IMR-90 (cell line): ENCODE data around the gene GPC6. TPM values are rescaled to one million over a fixed set of nuclear protein-coding genes. Genes with fewer than 3 reads are reported as not detected.

Experiments
- ATAC-seq: fragments of 200-7000 bp; cut with Tn5 transposase; 2 replicates; pipeline ENCODE4 v1.9.1; 2020; ENCODE audit warnings: low read depth, mild to moderate bottlenecking, moderate library complexity
- BruUV-seq: library from RNA; stranded (reverse); fragments of 400-500 nt; replicated peaks from 2 replicates; lab custom pipeline; 2021; lab: Mats Ljungman, UMichigan
- CTCF ChIA-PET: fragments of 300-600 bp; formaldehyde crosslinking; extraction: SDS; loops from one replicate; lab custom pipeline; 2021; ENCODE audit warnings: antibody characterized with exemption; lab: Yijun Ruan, JAX
- POLR2A ChIA-PET: fragments of 300-600 bp; sonication (Branson Sonifier 250); formaldehyde crosslinking; loops from one replicate; lab custom pipeline; 2022; ENCODE audit warnings: antibody characterized with exemption; ENCODE audit not compliant: unreplicated experiment; lab: Charles Lee
- DNase-seq: peaks from one replicate; pipeline ENCODE4 v3.0.0; 2013
- H2AFZ ChIP-seq: replicated peaks from 2 replicates; pipeline ENCODE3; 2013; ENCODE audit warnings: low read length, mild to moderate bottlenecking; ENCODE audit not compliant: poor library complexity
- H2AK5ac ChIP-seq: 2 replicates; pipeline ENCODE4 v1.6.1; 2013; ENCODE audit warnings: low read depth, low read length, inconsistent platforms
- H2AK9ac ChIP-seq: replicated peaks from 2 replicates; pipeline ENCODE3; 2013; ENCODE audit warnings: mild to moderate bottlenecking, low read depth, low read length, moderate library complexity; ENCODE audit not compliant: poor library complexity
- H2BK120ac ChIP-seq: 2 replicates; pipeline ENCODE4 v1.6.1; 2013; ENCODE audit warnings: low read depth, low read length, inconsistent platforms
- H2BK15ac ChIP-seq: 3 replicates; pipeline ENCODE4 v1.6.1; 2013; ENCODE audit warnings: low read depth, low read length, inconsistent platforms
- H2BK20ac ChIP-seq: 2 replicates; pipeline ENCODE4 v1.6.1; 2013; ENCODE audit warnings: low read depth, mild to moderate bottlenecking, inconsistent platforms, low read length, moderate library complexity
- H2BK5ac ChIP-seq: 2 replicates; pipeline ENCODE4 v1.6.1; 2013; ENCODE audit warnings: mild to moderate bottlenecking, low read depth, low read length, inconsistent platforms; ENCODE audit not compliant: poor library complexity, severe bottlenecking
- H3K14ac ChIP-seq: replicated peaks from 2 replicates; pipeline ENCODE4 v1.6.1; 2013; ENCODE audit warnings: low read depth, low read length, inconsistent platforms
- H3K18ac ChIP-seq: 2 replicates; pipeline ENCODE4 v1.6.1; 2013; ENCODE audit warnings: low read depth, low read length, control low read depth
- H3K23ac ChIP-seq: 2 replicates; pipeline ENCODE4 v1.6.1; 2013; ENCODE audit warnings: low read depth, low read length, inconsistent platforms
- H3K27ac ChIP-seq: 2 replicates; pipeline ENCODE4 v1.5.1; 2013; ENCODE audit warnings: mild to moderate bottlenecking, control low read depth, low read length; ENCODE audit not compliant: insufficient read depth
- H3K27me3 ChIP-seq: 2 replicates; pipeline ENCODE4 v1.6.1; 2013; ENCODE audit warnings: low read length; ENCODE audit not compliant: control insufficient read depth, insufficient read depth
- H3K36me3 ChIP-seq: 2 replicates; pipeline ENCODE4 v1.6.1; 2013; ENCODE audit warnings: low read length, mixed read lengths; ENCODE audit not compliant: control insufficient read depth, insufficient read depth
- H3K4ac ChIP-seq: 2 replicates; pipeline ENCODE4 v1.6.1; 2013; ENCODE audit warnings: low read depth, low read length, inconsistent platforms
- H3K4me1 ChIP-seq: 2 replicates; pipeline ENCODE4 v1.6.1; 2013; ENCODE audit warnings: low read length, mixed read lengths; ENCODE audit not compliant: control insufficient read depth, insufficient read depth
- H3K4me2 ChIP-seq: 2 replicates; pipeline ENCODE4 v1.6.1; 2013; ENCODE audit warnings: low read depth, mild to moderate bottlenecking, control low read depth, low read length, moderate library complexity
- H3K4me3 ChIP-seq: 2 replicates; pipeline ENCODE4 v1.5.1; 2013; ENCODE audit warnings: low read depth, mild to moderate bottlenecking, control low read depth, low read length, moderate library complexity; ENCODE audit not compliant: insufficient read depth
- H3K56ac ChIP-seq: 2 replicates; pipeline ENCODE4 v1.6.1; 2013; ENCODE audit warnings: low read length, inconsistent platforms; ENCODE audit not compliant: insufficient read depth; ENCODE audit errors: extremely low read depth
- H3K79me1 ChIP-seq, 2 experiments: 2 replicates each; pipeline ENCODE4 v1.6.1; 2013; ENCODE audit warnings: low read length in 2 of 2, inconsistent platforms in 1 of 2, low read depth in 1 of 2
- H3K9ac ChIP-seq: 2 replicates; pipeline ENCODE4 v1.6.1; 2013; ENCODE audit warnings: low read depth, low read length, control low read depth
- H3K9me1 ChIP-seq: 2 replicates; pipeline ENCODE4 v1.6.1; 2013; ENCODE audit warnings: low read length, inconsistent platforms; ENCODE audit not compliant: insufficient read depth
- H3K9me3 ChIP-seq: 2 replicates; pipeline ENCODE4 v1.6.1; 2013; ENCODE audit warnings: low read length; ENCODE audit not compliant: control insufficient read depth, insufficient read depth
- H4K20me1 ChIP-seq: 2 replicates; pipeline ENCODE4 v1.6.1; 2013; ENCODE audit warnings: low read length, inconsistent platforms; ENCODE audit not compliant: insufficient read depth
- H4K5ac ChIP-seq: 2 replicates; pipeline ENCODE4 v1.6.1; 2013; ENCODE audit warnings: mild to moderate bottlenecking, low read depth, low read length, control low read depth
- H4K8ac ChIP-seq, 2 experiments: 2 replicates each; pipeline ENCODE4 v1.6.1; 2013; ENCODE audit warnings: low read depth in 2 of 2, low read length in 2 of 2, control low read depth in 1 of 2, inconsistent platforms in 1 of 2
- H4K91ac ChIP-seq: 2 replicates; pipeline ENCODE4 v1.6.1; 2013; ENCODE audit warnings: low read depth, low read length, inconsistent platforms; ENCODE audit not compliant: insufficient read depth
- BHLHE40 ChIP-seq: fragments of 150-350 bp; IDR thresholded peaks from 2 replicates; pipeline ENCODE4 v1.6.1; 2016; ENCODE audit warnings: mild to moderate bottlenecking, low read depth, low read length
- CEBPB ChIP-seq: IDR thresholded peaks from 2 replicates; pipeline ENCODE4 v1.6.1; 2012; ENCODE audit warnings: low read depth, low read length, improper control_type of control experiment
- CHD1 ChIP-seq: IDR thresholded peaks from 2 replicates; pipeline ENCODE4 v1.6.1; 2012; ENCODE audit warnings: low read depth, low read length, improper control_type of control experiment
- FOS ChIP-seq: fragments of 150-350 bp; IDR thresholded peaks from 2 replicates; pipeline ENCODE4 v1.6.1; 2016; ENCODE audit warnings: low read depth, low read length
- MAFK ChIP-seq: IDR thresholded peaks from 2 replicates; pipeline ENCODE4 v1.6.1; 2012; ENCODE audit warnings: low read depth, low read length, improper control_type of control experiment
- MAZ ChIP-seq: IDR thresholded peaks from 2 replicates; pipeline ENCODE4 v1.6.1; 2012; ENCODE audit warnings: low read depth, mild to moderate bottlenecking, low read length, improper control_type of control experiment, moderate library complexity, borderline replicate concordance
- MXI1 ChIP-seq: IDR thresholded peaks from 2 replicates; pipeline ENCODE4 v1.6.1; 2012; ENCODE audit warnings: low read depth, mild to moderate bottlenecking, low read length, moderate library complexity, borderline replicate concordance
- NFE2L2 ChIP-seq: fragments of 150-350 bp; IDR thresholded peaks from 2 replicates; pipeline ENCODE4 v1.6.1; 2016; ENCODE audit warnings: low read depth, mild to moderate bottlenecking, low read length
- POLR2A ChIP-seq: IDR thresholded peaks from 2 replicates; pipeline ENCODE4 v1.6.1; 2012; ENCODE audit warnings: mild to moderate bottlenecking, low read depth, low read length
- RAD21 ChIP-seq: IDR thresholded peaks from 2 replicates; pipeline ENCODE4 v1.6.1; 2012; ENCODE audit warnings: low read length, improper control_type of control experiment
- RCOR1 ChIP-seq: IDR thresholded peaks from 2 replicates; pipeline ENCODE4 v1.6.1; 2012; ENCODE audit warnings: mild to moderate bottlenecking, low read length, improper control_type of control experiment; ENCODE audit not compliant: insufficient replicate concordance
- RFX5 ChIP-seq: IDR thresholded peaks from 2 replicates; pipeline ENCODE4 v1.8.0; 2012; ENCODE audit warnings: low read depth, mild to moderate bottlenecking, low read length, moderate library complexity
- SMC3 ChIP-seq: fragments of 150-350 bp; IDR thresholded peaks from 2 replicates; pipeline ENCODE4 v1.6.1; 2016; ENCODE audit warnings: low read depth, mild to moderate bottlenecking, antibody characterized with exemption, low read length, moderate library complexity
- USF2 ChIP-seq: fragments of 150-350 bp; IDR thresholded peaks from 2 replicates; pipeline ENCODE4 v1.6.1; 2017; ENCODE audit warnings: mild to moderate bottlenecking, antibody characterized with exemption, low read length, low read depth
- WGBS, 2 experiments: methylation state at CpG; one replicate each; pipeline versions ENCODE4 v1.1.5 to v1.1.7; 2013; ENCODE audit warnings: missing lambda C conversion rate in 2 of 2; ENCODE audit not compliant: insufficient read length in 1 of 2; ENCODE audit errors: extremely low coverage in 2 of 2; 5-methylcytosine and 5-hydroxymethylcytosine counted together
- dilution Hi-C: fragments of 300-500 bp; cut with HindIII; formaldehyde crosslinking; loops from one replicate; pipeline ENCODE4 v1.14.3; 2018; ENCODE audit warnings: low sequenced_read_pairs; ENCODE audit not compliant: unreplicated experiment
- in situ Hi-C: fragments of 300-500 bp; cut with MboI; formaldehyde crosslinking; loops from 3 replicates; pipeline ENCODE4 v1.14.3; 2019; ENCODE audit warnings: low sequenced_read_pairs, inconsistent platforms, mixed read lengths
- intact Hi-C: fragments of 100-400 bp; cut with micrococcal nuclease; formaldehyde crosslinking; loops from 2 replicates; pipeline ENCODE4 v1.10.0; 2022
- polyA plus RNA-seq, 3 experiments: library from polyadenylated mRNA; depleted of rRNA; stranded (reverse); fragments of >200 nt; gene quantifications; 2 replicates each; pipeline ENCODE4 v1.2.3, GENCODE V29; 2012; ENCODE audit warnings: low replicate concordance in 1 of 3
- total RNA-seq: library from RNA; depleted of rRNA; stranded (reverse); fragments of >200 nt; gene quantifications from 2 replicates; pipeline ENCODE4 v1.2.3, GENCODE V29; 2012
- TF ChIP-seq, protein P1 (sequence below): fragments of 150-350 bp; IDR thresholded peaks from 2 replicates; pipeline ENCODE4 v1.6.1; 2016; ENCODE audit warnings: low read depth, mild to moderate bottlenecking, low read length, moderate library complexity, borderline replicate concordance
- TF ChIP-seq, protein P2 (sequence below): conservative IDR thresholded peaks from 2 replicates; pipeline ENCODE4 v1.5.1; 2012; ENCODE audit warnings: mild to moderate bottlenecking, low read depth, low read length, improper control_type of control experiment

GPC6 gene
- total and polyA plus RNA-seq, 2 of the 4 experiments (the other 2 are of a cell fraction): 14.9 to 39.4 TPM

DNA sequence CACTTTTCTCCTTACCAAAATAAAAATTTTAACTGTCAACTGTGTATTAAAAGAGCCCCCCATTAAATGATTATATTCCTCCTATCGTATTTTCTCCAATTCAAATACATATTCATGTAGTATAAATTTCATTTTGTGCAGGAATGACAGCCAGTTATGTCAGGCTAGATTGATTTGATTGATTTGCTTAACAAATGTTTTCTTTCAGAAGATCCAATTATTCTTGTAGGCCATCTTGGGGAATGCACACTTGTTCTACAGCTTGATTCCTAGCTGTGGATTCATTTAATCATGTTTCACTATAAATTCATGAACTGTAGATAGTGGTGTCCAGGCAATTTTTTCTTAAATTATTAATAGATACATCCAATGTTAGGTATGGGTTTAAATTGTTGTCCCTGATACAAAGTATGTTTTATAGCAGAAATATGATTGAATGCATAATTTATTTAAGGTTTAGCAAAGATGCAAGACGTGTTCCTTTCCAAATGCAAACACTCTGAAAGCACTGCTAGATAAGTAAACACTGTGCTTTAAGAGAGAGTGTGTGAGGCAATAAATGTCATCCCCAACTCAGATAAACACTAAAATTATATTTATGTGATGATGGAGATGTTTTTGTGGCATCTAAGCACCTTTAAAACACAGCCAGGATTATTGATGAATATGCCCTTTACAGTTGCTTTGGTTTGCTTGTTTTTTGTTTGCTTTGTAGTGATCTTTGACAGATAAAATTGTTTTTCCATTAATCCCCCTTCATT, 721.7 kb downstream of the GPC6 start:
- no peaks in the 10 kb centered on the region for H4K20me1 ChIP-seq
- no peak overlapping the region for H3K14ac ChIP-seq
- dilution Hi-C loops: no loop called here
- no peak overlapping the region for H2BK20ac ChIP-seq
- no peak overlapping the region for H2AK5ac ChIP-seq
- H2BK15ac ChIP-seq: no peak overlapping the region
- no peak overlapping the region for H2BK5ac ChIP-seq
- no peak overlapping the region for H4K8ac ChIP-seq
- no peak overlapping the region for H3K4me2 ChIP-seq
- ChIA-PET POLR2A (no interaction called here), CTCF (no interaction called here)
- no peaks in the 10 kb centered on the region for H3K9me1 ChIP-seq
- DNase-seq (no peak), ATAC-seq (peak; percentile 29; the same call in 1 of the 2 replicates)
- no peak overlapping the region for H3K27ac ChIP-seq
- H2AFZ ChIP-seq: no peak overlapping the region
- H3K18ac ChIP-seq: no peak overlapping the region
- H3K79me1 ChIP-seq: no peaks in the 10 kb centered on the region
- no CpG with 5 or more reads among the region's 2 CpGs for WGBS, 2 experiments
- TF ChIP-seq, protein P1, sequence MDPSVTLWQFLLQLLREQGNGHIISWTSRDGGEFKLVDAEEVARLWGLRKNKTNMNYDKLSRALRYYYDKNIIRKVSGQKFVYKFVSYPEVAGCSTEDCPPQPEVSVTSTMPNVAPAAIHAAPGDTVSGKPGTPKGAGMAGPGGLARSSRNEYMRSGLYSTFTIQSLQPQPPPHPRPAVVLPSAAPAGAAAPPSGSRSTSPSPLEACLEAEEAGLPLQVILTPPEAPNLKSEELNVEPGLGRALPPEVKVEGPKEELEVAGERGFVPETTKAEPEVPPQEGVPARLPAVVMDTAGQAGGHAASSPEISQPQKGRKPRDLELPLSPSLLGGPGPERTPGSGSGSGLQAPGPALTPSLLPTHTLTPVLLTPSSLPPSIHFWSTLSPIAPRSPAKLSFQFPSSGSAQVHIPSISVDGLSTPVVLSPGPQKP: no peak
- TF ChIP-seq SMC3 (no peak), POLR2A (no peak), BHLHE40 (no peak), FOS (no peak), RAD21 (no peak), MAZ (no peak), CHD1 (no peak), NFE2L2 (no peak), MAFK (no peak), CEBPB (no peak), RCOR1 (no peak), MXI1 (no peak), USF2 (no peak), RFX5 (no peak)
- TF ChIP-seq, protein P2, sequence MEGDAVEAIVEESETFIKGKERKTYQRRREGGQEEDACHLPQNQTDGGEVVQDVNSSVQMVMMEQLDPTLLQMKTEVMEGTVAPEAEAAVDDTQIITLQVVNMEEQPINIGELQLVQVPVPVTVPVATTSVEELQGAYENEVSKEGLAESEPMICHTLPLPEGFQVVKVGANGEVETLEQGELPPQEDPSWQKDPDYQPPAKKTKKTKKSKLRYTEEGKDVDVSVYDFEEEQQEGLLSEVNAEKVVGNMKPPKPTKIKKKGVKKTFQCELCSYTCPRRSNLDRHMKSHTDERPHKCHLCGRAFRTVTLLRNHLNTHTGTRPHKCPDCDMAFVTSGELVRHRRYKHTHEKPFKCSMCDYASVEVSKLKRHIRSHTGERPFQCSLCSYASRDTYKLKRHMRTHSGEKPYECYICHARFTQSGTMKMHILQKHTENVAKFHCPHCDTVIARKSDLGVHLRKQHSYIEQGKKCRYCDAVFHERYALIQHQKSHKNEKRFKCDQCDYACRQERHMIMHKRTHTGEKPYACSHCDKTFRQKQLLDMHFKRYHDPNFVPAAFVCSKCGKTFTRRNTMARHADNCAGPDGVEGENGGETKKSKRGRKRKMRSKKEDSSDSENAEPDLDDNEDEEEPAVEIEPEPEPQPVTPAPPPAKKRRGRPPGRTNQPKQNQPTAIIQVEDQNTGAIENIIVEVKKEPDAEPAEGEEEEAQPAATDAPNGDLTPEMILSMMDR: no peak
- no peak overlapping the region for H4K5ac ChIP-seq
- H2BK120ac ChIP-seq: no peak overlapping the region
- H3K36me3 ChIP-seq: no peaks in the 10 kb centered on the region
- no TSS peak for BruUV-seq
- H4K91ac ChIP-seq: no peak overlapping the region
- no peaks in the 10 kb centered on the region for H3K27me3 ChIP-seq
- in situ Hi-C loops: no loop called here
- no peak overlapping the region for H3K4me3 ChIP-seq
- intact Hi-C loops: loop anchor here (10.0 kb wide), 1 partner anchor 724 kb away; the partner anchor contains the start of gene GPC6
- no peaks in the 10 kb centered on the region for H3K9me3 ChIP-seq
- H3K56ac ChIP-seq: no peak overlapping the region
- no peak overlapping the region for H3K9ac ChIP-seq
- H3K23ac ChIP-seq: no peak overlapping the region
- H3K4ac ChIP-seq: no peak overlapping the region
- no peaks in the 10 kb centered on the region for H3K4me1 ChIP-seq
- H2AK9ac ChIP-seq: no peak overlapping the region
